PC-9 (cell line): ENCODE measurements around the gene SDK1.

Experiments
- CTCF ChIP-seq: fragments of 200-600 bp; sonication (generic); conservative IDR thresholded peaks from 2 replicates; pipeline ENCODE4 v1.6.1; 2017; ENCODE audit warnings: mixed run types, antibody characterized with exemption, mild to moderate bottlenecking, moderate library complexity
- EZH2 ChIP-seq: fragments of 200-600 bp; sonication (generic); IDR thresholded peaks from 2 replicates; pipeline ENCODE4 v1.8.0; 2017; ENCODE audit warnings: antibody characterized with exemption, low read depth

GRCh38 chr7:4208086-4208485, 907.0 kb downstream of the SDK1 start:
- TF ChIP-seq EZH2 (no peak), CTCF (no peak)
